Transverse colon (tissue), 3 donors: ENCODE data around the gene PSMD5.

Source experiments
- CTCF ChIP-seq, 5 experiments: fragments of 200-600 bp in 3 of 5; fragments of 450-650 bp in 2 of 5; sonication (generic) in 3 of 5; IDR thresholded peaks; 1 replicate in 2 of 5; 2 replicates in 3 of 5; pipeline ENCODE4 v1.5.1; 2016 to 2017; ENCODE audit warnings: antibody characterized with exemption in 5 of 5, inconsistent platforms in 3 of 5, mild to moderate bottlenecking in 2 of 5, moderate library complexity in 1 of 5
- POLR2A ChIP-seq: fragments of 450-650 bp; IDR thresholded peaks from one replicate; pipeline ENCODE4 v1.6.1; 2016; ENCODE audit warnings: antibody characterized with exemption, mild to moderate bottlenecking, moderate library complexity

- TF ChIP-seq CTCF (IDR thresholded peaks at IDR 0.05) (no peak), POLR2A (no peak)
Observed at GRCh38 chr9:120875195-120875565, 32.5 kb upstream of the PSMD5 start.
